Measurements from ENCODE around the gene DCAF11. TPM values are rescaled to one million over a fixed set of nuclear protein-coding genes. Genes with fewer than 3 reads are reported as not detected.
"Not testable (repeated sequence)": the region's sequence is repeated elsewhere in the genome, so short reads cannot be mapped to it uniquely, and the experiment has no call there.

DCAF11 gene
- total RNA-seq, 1 donor from 2014 or later, result 30.7 TPM

DNA sequence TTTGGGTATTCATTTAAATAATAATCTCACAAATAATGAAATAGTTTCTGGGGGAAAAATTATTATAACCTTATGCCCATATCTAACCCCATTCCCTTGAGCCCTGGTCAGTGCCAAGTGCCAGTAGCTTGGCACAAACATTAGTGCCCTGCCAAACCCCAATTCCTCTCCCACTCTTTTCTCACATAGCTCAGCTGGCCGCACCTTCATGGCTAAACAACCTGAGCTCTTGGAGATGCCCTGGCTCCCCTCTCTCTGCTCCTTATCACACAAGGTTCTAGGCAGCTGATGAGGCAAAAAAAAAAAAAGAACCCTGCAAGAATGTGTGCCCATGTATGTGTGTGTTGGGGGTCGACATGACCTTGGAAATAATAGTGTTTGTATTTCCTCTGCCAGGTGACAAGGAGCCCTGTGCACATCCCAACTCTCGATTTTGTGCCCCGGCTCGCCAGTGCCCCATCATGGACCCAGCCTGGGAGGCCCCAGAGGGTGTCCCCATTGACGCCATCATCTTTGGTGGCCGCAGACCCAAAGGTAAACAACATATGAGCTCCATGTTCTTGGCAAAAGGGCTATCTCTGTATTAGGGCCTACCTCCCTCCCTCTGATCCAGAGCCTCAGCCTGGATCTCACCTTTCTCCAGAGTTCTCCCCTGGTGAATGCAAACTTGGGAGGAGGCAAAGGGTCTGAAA lies 12.1 kb upstream of the DCAF11 start:
- no peaks in the 10 kb centered on the region for H3K27me3 Mint-ChIP-seq (ENCODE audit: low read depth)
- H3K4me3 Mint-ChIP-seq (ENCODE audit: unreplicated experiment), result no peak overlapping the region
- peaks cover 9% of the 10 kb centered on the region for H3K4me1 Mint-ChIP-seq (ENCODE audit: low read depth)
- H3K27ac Mint-ChIP-seq (ENCODE audit: unreplicated experiment), result no peak overlapping the region
- DNase-seq (ENCODE audit: low spot score), result no peak
- TF ChIP-seq, protein P1, sequence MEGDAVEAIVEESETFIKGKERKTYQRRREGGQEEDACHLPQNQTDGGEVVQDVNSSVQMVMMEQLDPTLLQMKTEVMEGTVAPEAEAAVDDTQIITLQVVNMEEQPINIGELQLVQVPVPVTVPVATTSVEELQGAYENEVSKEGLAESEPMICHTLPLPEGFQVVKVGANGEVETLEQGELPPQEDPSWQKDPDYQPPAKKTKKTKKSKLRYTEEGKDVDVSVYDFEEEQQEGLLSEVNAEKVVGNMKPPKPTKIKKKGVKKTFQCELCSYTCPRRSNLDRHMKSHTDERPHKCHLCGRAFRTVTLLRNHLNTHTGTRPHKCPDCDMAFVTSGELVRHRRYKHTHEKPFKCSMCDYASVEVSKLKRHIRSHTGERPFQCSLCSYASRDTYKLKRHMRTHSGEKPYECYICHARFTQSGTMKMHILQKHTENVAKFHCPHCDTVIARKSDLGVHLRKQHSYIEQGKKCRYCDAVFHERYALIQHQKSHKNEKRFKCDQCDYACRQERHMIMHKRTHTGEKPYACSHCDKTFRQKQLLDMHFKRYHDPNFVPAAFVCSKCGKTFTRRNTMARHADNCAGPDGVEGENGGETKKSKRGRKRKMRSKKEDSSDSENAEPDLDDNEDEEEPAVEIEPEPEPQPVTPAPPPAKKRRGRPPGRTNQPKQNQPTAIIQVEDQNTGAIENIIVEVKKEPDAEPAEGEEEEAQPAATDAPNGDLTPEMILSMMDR (IDR thresholded peaks at IDR 0.05), result no peak
- no peaks in the 10 kb centered on the region for H3K9me3 Mint-ChIP-seq (ENCODE audit: low read depth)
- H3K36me3 Mint-ChIP-seq (ENCODE audit: low read depth), result peaks cover 24% of the 10 kb centered on the region

DNA sequence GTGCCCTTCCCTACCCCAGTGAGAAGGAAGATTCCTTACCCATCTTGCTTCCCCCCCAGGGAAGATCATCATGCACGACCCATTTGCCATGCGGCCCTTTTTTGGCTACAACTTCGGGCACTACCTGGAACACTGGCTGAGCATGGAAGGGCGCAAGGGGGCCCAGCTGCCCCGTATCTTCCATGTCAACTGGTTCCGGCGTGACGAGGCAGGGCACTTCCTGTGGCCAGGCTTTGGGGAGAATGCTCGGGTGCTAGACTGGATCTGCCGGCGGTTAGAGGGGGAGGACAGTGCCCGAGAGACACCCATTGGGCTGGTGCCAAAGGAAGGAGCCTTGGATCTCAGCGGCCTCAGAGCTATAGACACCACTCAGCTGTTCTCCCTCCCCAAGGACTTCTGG lies 11.1 kb upstream of the DCAF11 start:
- DNase-seq (ENCODE audit: low spot score), result no peak
- Mint-ChIP-seq H3K27ac (ENCODE audit: unreplicated experiment) (no peak overlapping the region), H3K9me3 (ENCODE audit: low read depth) (no peaks in the 10 kb centered on the region), H3K4me3 (ENCODE audit: unreplicated experiment) (no peak overlapping the region), H3K27me3 (ENCODE audit: low read depth) (no peaks in the 10 kb centered on the region), H3K4me1 (ENCODE audit: low read depth) (peaks cover 9% of the 10 kb centered on the region), H3K36me3 (ENCODE audit: low read depth) (peaks cover 24% of the 10 kb centered on the region)
- TF ChIP-seq, protein P1 (IDR thresholded peaks at IDR 0.05), result no peak

DNA sequence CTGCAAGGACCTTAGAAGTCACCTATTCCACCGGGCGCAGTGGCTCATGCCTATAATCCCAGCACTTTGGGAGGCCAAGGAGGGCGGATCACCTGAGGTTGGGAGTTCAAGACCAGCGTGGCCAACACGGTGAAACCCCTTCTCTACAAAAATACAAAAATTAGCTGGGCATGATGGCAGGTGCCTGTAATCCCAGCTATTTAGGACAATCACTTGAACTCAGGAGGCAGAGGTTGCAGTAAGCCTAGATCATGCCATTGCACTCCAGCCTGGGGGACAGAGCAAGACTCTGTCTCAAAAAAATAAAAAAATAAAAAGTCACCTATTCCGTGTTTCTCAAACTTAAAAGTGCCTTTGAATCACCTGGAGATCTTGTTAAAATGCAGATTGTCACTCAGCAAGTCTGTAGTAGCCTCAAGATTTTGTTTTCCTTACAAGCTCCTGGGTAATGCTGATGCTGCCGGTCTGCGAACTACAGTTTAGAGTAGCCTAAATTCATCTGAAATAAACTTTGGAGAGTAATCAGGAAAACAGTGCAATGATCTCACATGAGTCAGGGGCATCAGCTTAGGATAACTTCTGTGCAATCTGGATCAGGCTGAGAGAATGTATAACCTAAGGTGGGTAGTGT lies 8.9 kb upstream of the DCAF11 start:
- not testable (repeated sequence) for H3K9me3 Mint-ChIP-seq (ENCODE audit: low read depth)

DNA sequence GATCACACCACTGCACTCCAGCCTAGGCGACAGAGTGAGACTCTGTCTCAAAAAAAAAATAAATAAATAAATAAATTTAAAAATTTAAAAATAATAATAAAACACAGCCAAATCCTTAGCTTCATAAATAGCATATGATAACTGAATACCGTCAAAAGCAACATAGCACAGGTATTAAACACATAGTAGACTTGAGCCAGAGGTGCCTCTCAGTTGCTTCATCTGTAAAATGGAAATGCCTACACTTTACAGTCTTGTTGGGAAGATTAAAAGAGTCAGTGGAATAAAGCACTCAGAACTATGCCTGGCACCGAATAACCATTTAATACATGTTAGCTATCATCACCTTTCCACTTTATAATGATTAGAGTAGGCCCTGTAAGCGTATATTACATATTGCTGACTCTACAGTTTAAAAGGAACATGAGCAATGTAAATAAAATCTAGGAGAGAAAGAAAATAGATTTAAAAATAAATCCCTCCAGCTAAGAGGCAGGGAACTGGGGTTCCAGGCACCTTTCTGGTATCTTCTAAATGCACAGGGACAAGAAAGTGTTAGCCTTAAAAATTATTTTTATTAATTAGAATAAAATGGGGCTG lies 7.8 kb upstream of the DCAF11 start:
- H3K4me3 Mint-ChIP-seq (ENCODE audit: unreplicated experiment), result no peak overlapping the region
- no peaks in the 10 kb centered on the region for H3K9me3 Mint-ChIP-seq (ENCODE audit: low read depth)
- peaks cover 12% of the 10 kb centered on the region for H3K4me1 Mint-ChIP-seq (ENCODE audit: low read depth)

More for the DNA sequence above, 8.9 kb upstream of the DCAF11 start:
- H3K36me3 Mint-ChIP-seq (ENCODE audit: low read depth), result peaks cover 16% of the 10 kb centered on the region
- H3K4me1 Mint-ChIP-seq (ENCODE audit: low read depth), result peaks cover 12% of the 10 kb centered on the region
- H3K27ac Mint-ChIP-seq (ENCODE audit: unreplicated experiment), result peak overlapping the region; percentile 19
- not testable (repeated sequence) for DNase-seq (ENCODE audit: low spot score); H3K4me3 Mint-ChIP-seq (ENCODE audit: unreplicated experiment); H3K27me3 Mint-ChIP-seq (ENCODE audit: low read depth)

DNA sequence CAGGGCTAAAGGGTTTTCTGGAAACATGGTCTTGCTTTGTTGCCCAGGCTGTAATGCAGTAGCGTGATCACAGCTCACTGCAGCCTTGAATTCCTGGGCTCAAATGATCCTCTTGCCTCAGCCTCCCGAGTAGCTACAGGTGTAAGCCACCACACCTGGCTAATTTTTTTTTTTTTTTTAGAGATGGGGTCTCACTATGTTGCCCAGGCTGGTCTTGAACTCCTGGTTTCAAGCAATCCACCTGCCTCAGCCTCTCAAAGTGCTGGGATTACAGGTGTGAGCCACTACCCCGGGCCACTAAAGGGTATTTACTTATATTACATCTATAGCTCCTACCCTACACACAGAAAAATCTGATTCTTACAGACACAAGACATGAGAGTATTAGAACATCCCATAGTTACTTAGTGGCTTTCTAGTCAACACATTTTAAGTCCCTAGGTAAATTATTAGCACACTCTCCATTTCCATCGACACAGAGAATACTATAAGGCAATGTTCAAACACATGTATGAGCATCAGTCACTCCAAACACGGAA lies 6.2 kb upstream of the DCAF11 start:
- Mint-ChIP-seq H3K27ac (ENCODE audit: unreplicated experiment) (peak overlapping the region; percentile 74), H3K36me3 (ENCODE audit: low read depth) (peaks cover 7% of the 10 kb centered on the region), H3K27me3 (ENCODE audit: low read depth) (no peaks in the 10 kb centered on the region), H3K4me3 (ENCODE audit: unreplicated experiment) (no peak overlapping the region), H3K9me3 (ENCODE audit: low read depth) (no peaks in the 10 kb centered on the region), H3K4me1 (ENCODE audit: low read depth) (peaks cover 14% of the 10 kb centered on the region)
- TF ChIP-seq, protein P1 (IDR thresholded peaks at IDR 0.05), result no peak
- no peak for DNase-seq (ENCODE audit: low spot score)

More for the DNA sequence above, 7.8 kb upstream of the DCAF11 start:
- Mint-ChIP-seq H3K27me3 (ENCODE audit: low read depth) (no peaks in the 10 kb centered on the region), H3K36me3 (ENCODE audit: low read depth) (peaks cover 11% of the 10 kb centered on the region), H3K27ac (ENCODE audit: unreplicated experiment) (no peak overlapping the region)
- TF ChIP-seq, protein P1 (IDR thresholded peaks at IDR 0.05), result no peak
- DNase-seq (ENCODE audit: low spot score), result no peak

Data from chondrocyte (in vitro differentiated cells).